Coronary artery (tissue), 2 donors: ENCODE results near the gene LGALS14.
"Not testable (repeated sequence)": the region's sequence is repeated elsewhere in the genome, so short reads cannot be mapped to it uniquely, and the experiment has no call there.

ENCODE experiments used
- DNase-seq: peaks from one replicate; pipeline ENCODE4 v3.0.0-alpha.2; 2017; ENCODE audit warnings: low spot score
- H3K27ac ChIP-seq, 2 donors: fragments of 200-600 bp; sonication (generic); one replicate each; pipeline ENCODE4 v1.5.1; 2016 to 2019
- H3K4me3 ChIP-seq: fragments of 200-600 bp; sonication (generic); 2 replicates; pipeline ENCODE4 v1.5.1; 2016; ENCODE audit warnings: mild to moderate bottlenecking, moderate library complexity
- TF ChIP-seq, protein P1 (sequence below): fragments of 200-600 bp; sonication (generic); IDR thresholded peaks from one replicate; pipeline ENCODE4 v1.5.1; 2019; ENCODE audit warnings: antibody characterized with exemption

Gene LGALS14

GRCh38 chr19:39704181-39705044, at the start of gene LGALS14:
Gene LGALS14 (plus strand): TSS chr19:39704481. CDS start chr19:39704529, 48 bp downstream.
- TF ChIP-seq, protein P1, sequence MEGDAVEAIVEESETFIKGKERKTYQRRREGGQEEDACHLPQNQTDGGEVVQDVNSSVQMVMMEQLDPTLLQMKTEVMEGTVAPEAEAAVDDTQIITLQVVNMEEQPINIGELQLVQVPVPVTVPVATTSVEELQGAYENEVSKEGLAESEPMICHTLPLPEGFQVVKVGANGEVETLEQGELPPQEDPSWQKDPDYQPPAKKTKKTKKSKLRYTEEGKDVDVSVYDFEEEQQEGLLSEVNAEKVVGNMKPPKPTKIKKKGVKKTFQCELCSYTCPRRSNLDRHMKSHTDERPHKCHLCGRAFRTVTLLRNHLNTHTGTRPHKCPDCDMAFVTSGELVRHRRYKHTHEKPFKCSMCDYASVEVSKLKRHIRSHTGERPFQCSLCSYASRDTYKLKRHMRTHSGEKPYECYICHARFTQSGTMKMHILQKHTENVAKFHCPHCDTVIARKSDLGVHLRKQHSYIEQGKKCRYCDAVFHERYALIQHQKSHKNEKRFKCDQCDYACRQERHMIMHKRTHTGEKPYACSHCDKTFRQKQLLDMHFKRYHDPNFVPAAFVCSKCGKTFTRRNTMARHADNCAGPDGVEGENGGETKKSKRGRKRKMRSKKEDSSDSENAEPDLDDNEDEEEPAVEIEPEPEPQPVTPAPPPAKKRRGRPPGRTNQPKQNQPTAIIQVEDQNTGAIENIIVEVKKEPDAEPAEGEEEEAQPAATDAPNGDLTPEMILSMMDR, result no peak
- Histone ChIP-seq H3K27ac (no peak within 1 kb of the TSS), H3K4me3 (no peak within 1 kb of the TSS)
- no peak for DNase-seq

- TF ChIP-seq, protein P1, result no peak
- no peak within 1 kb of the TSS for H3K27ac ChIP-seq
- H3K4me3 ChIP-seq, result no peak within 1 kb of the TSS
- DNase-seq, result no peak
Observed at GRCh38 chr19:39655613-39656012, 48.7 kb upstream of the LGALS14 start, which contains the start of gene LGALS16. Gene LGALS16 (plus strand): TSS chr19:39655913. CDS start chr19:39655962, 49 bp downstream.

- DNase-seq, result no peak
Observed at GRCh38 chr19:39659791-39660190, 44.5 kb upstream of the LGALS14 start.

GRCh38 chr19:39660661-39661060, 43.6 kb upstream of the LGALS14 start:
- H3K27ac ChIP-seq, result no peak overlapping the region
- TF ChIP-seq, protein P1, result no peak
- DNase-seq, result no peak
- no peak overlapping the region for H3K4me3 ChIP-seq

More at GRCh38 chr19:39659791-39660190, 44.5 kb upstream of the LGALS14 start:
- Histone ChIP-seq H3K4me3 (no peak overlapping the region), H3K27ac (no peak overlapping the region)
- TF ChIP-seq, protein P1, result no peak

- TF ChIP-seq, protein P1, result no peak
- Histone ChIP-seq H3K4me3 (no peak overlapping the region), H3K27ac (no peak overlapping the region)
- no peak for DNase-seq
Observed at GRCh38 chr19:39661565-39661964, 42.7 kb upstream of the LGALS14 start.

- not testable (repeated sequence) for H3K4me3 ChIP-seq, DNase-seq, H3K27ac ChIP-seq
Observed at GRCh38 chr19:39669860-39670259, 34.4 kb upstream of the LGALS14 start.

DNA sequence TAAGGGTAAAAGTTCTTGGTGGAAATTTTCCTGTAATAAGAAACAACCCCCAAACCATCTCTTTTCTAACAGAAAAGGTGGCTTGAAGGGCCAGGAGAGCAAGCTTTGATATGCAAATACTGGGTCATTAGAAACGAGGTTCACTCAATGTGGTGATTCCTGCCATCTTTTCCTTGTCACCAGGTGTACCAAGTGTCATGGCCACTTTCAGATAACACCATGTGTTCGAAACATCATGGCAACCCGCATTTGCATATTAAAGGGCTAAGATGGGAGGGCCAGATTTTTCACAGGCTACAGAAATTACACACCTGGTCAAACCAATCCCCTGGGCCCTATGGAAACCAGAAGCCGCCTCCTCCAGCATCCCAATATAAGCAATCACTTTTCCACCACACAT, 33.3 kb upstream of the LGALS14 start:
- TF ChIP-seq, protein P1, result no peak
- Histone ChIP-seq H3K27ac (no peak overlapping the region), H3K4me3 (no peak overlapping the region)
- no peak for DNase-seq
